HepG2 (cell line): ENCODE results near the gene SLC26A5. TPM values are rescaled to one million over a fixed set of nuclear protein-coding genes. Genes with fewer than 3 reads are reported as not detected.

Experiments
- HMGXB3 ChIP-seq: sonication (generic); formaldehyde crosslinking; IDR thresholded peaks from 2 replicates; pipeline ENCODE4 v1.4.0; 2020; ENCODE audit warnings: missing genetic modification reagents, borderline replicate concordance
- HNF1B ChIP-seq: sonication (generic); formaldehyde crosslinking; IDR thresholded peaks from 2 replicates; pipeline ENCODE4 v1.5.1; 2020; ENCODE audit warnings: mild to moderate bottlenecking, moderate library complexity, missing genetic modification reagents
- MED1 ChIP-seq: sonication (generic); formaldehyde crosslinking; IDR thresholded peaks from 2 replicates; pipeline ENCODE4 v1.4.0; 2020; ENCODE audit warnings: missing genetic modification reagents
- MTERF4 ChIP-seq: sonication (generic); formaldehyde crosslinking; IDR thresholded peaks from 2 replicates; pipeline ENCODE4 v1.8.0; 2023; ENCODE audit warnings: mild to moderate bottlenecking, missing genetic modification reagents
- MXI1 ChIP-seq: IDR thresholded peaks from 3 replicates; pipeline ENCODE4 v1.6.1; 2012; ENCODE audit warnings: low read depth, low read length, inconsistent platforms, borderline replicate concordance
- NFE2L1 ChIP-seq: sonication (generic); formaldehyde crosslinking; IDR thresholded peaks from 2 replicates; pipeline ENCODE4 v1.4.0; 2020; ENCODE audit warnings: missing genetic modification reagents, mild to moderate bottlenecking, borderline replicate concordance
- SOX6 ChIP-seq, 2 experiments: fragments of 450-650 bp in 1 of 2; sonication (generic) in 1 of 2; formaldehyde crosslinking in 1 of 2; IDR thresholded peaks; 2 replicates each; pipeline versions ENCODE4 v1.4.0 to v1.6.1; 2017 to 2020; ENCODE audit warnings: antibody characterized with exemption in 1 of 2, mild to moderate bottlenecking in 1 of 2, missing genetic modification reagents in 1 of 2
- STAT6 ChIP-seq: sonication (generic); formaldehyde crosslinking; IDR thresholded peaks from 2 replicates; pipeline ENCODE4 v1.4.0; 2020; ENCODE audit warnings: missing genetic modification reagents, mild to moderate bottlenecking, borderline replicate concordance
- TBX3 ChIP-seq: fragments of 450-650 bp; IDR thresholded peaks from 2 replicates; pipeline ENCODE4 v1.6.1; 2017; ENCODE audit warnings: antibody characterized with exemption, mild to moderate bottlenecking, inconsistent platforms, borderline replicate concordance
- ZNF451 ChIP-seq: sonication (generic); formaldehyde crosslinking; IDR thresholded peaks from 2 replicates; pipeline ENCODE4 v1.5.0; 2020; ENCODE audit warnings: mild to moderate bottlenecking, missing genetic modification reagents
- ZNF589 ChIP-seq: sonication (generic); formaldehyde crosslinking; conservative IDR thresholded peaks from 2 replicates; pipeline ENCODE4 v1.8.0; 2022; ENCODE audit warnings: mild to moderate bottlenecking, moderate library complexity, missing genetic modification reagents
- ZNF614 ChIP-seq: IDR thresholded peaks from 2 replicates; pipeline ENCODE4 v1.6.1; 2018; ENCODE audit warnings: missing biosample characterization, missing genetic modification reagents, inconsistent platforms, borderline replicate concordance
- ZNF691 ChIP-seq: sonication (generic); formaldehyde crosslinking; IDR thresholded peaks from 2 replicates; pipeline ENCODE4 v1.4.0; 2020; ENCODE audit warnings: missing genetic modification reagents, low read depth, mild to moderate bottlenecking, borderline replicate concordance
- ZNF709 ChIP-seq: sonication (generic); formaldehyde crosslinking; IDR thresholded peaks from 2 replicates; pipeline ENCODE4 v1.5.0; 2020; ENCODE audit warnings: mild to moderate bottlenecking, missing genetic modification reagents
- polyA plus RNA-seq, 8 experiments: library from polyadenylated mRNA; depleted of rRNA in 3 of 8; stranded (reverse) in 7 of 8; unstranded in 1 of 8; fragments of >200 nt; fragmentation: Illumina TruSeq in 4 of 8; extraction: Trizol in 4 of 8; gene quantifications; 2 replicates each; pipeline versions ENCODE4 v1.2.1 to v1.2.3, GENCODE V29; 2011 to 2016; ENCODE audit warnings: low read depth in 4 of 8, missing spikeins in 1 of 8, mixed read lengths in 1 of 8; ENCODE audit not compliant: insufficient read depth in 1 of 8
- total RNA-seq, 5 experiments: library from RNA; depleted of rRNA; stranded (reverse); fragments of >200 nt; fragmentation: Illumina TruSeq; extraction: Trizol; gene quantifications; 2 replicates each; pipeline ENCODE4 v1.2.3, GENCODE V29; 2016; ENCODE audit warnings: low read depth in 1 of 5

SLC26A5 gene
- total and polyA plus RNA-seq, 2 of the 13 experiments (the other 11 are each of a cell fraction or from before 2014, with no cell fraction given) = 0.08 to 0.11 TPM

- TF ChIP-seq STAT6 (CRISPR knock-in tag) (no peak), HNF1B (CRISPR knock-in tag) (peak; percentile 55; the same call in 1 of the 2 replicates), MXI1 (peak; percentile 91; the same call in 2 of the 3 replicates), NFE2L1 (CRISPR knock-in tag) (no peak), ZNF451 (0 out of 2 replicates have a peak, but pooled peaks have one; percentile 30), ZNF709 (CRISPR knock-in tag) (peak; percentile 81; the same call in 1 of the 2 replicates), TBX3 (peak; percentile 44; the same call in 1 of the 2 replicates), ZNF589 (CRISPR knock-in tag) (no peak), SOX6 (IDR thresholded peaks at IDR 0.05) (no peak), SOX6 (CRISPR knock-in tag; IDR thresholded peaks at IDR 0.05) (peak; percentile 71), ZNF691 (CRISPR knock-in tag) (peak; percentile 75), ZNF614 (CRISPR knock-in tag) (peak; percentile 63; the same call in 1 of the 2 replicates), HMGXB3 (CRISPR knock-in tag) (peak; percentile 49; the same call in 1 of the 2 replicates), MED1 (peak; percentile 81; the same call in 1 of the 2 replicates), MTERF4 (0 out of 2 replicates have a peak, but pooled peaks have one; percentile 86)
Measured at GRCh38 chr7:103344453-103345149, 101.4 kb downstream of the SLC26A5 start, which contains the start of gene DNAJC2 (continued).
